Rectal smooth muscle tissue (tissue), 1 donor: Measurements from ENCODE around the gene CECR2.
A peak's percentile ranks its signal among the peaks of the same experiment; 100 is the strongest.

Experiments used
- H3K27ac ChIP-seq: one replicate; pipeline ENCODE4 v1.7.0; 2013; ENCODE audit warnings: low read depth, low read length, inconsistent platforms
- H3K27me3 ChIP-seq: one replicate; pipeline ENCODE4 v1.7.0; 2013; ENCODE audit warnings: low read length; ENCODE audit not compliant: control insufficient read depth, insufficient read depth
- H3K36me3 ChIP-seq: one replicate; pipeline ENCODE4 v1.7.0; 2013; ENCODE audit warnings: low read length; ENCODE audit not compliant: control insufficient read depth, insufficient read depth
- H3K4me1 ChIP-seq: one replicate; pipeline ENCODE4 v1.7.0; 2013; ENCODE audit warnings: low read length; ENCODE audit not compliant: control insufficient read depth, insufficient read depth
- H3K4me3 ChIP-seq: one replicate; pipeline ENCODE4 v1.7.0; 2013; ENCODE audit warnings: low read length
- H3K9ac ChIP-seq: one replicate; pipeline ENCODE4 v1.7.0; 2013; ENCODE audit warnings: low read length

Gene CECR2

DNA sequence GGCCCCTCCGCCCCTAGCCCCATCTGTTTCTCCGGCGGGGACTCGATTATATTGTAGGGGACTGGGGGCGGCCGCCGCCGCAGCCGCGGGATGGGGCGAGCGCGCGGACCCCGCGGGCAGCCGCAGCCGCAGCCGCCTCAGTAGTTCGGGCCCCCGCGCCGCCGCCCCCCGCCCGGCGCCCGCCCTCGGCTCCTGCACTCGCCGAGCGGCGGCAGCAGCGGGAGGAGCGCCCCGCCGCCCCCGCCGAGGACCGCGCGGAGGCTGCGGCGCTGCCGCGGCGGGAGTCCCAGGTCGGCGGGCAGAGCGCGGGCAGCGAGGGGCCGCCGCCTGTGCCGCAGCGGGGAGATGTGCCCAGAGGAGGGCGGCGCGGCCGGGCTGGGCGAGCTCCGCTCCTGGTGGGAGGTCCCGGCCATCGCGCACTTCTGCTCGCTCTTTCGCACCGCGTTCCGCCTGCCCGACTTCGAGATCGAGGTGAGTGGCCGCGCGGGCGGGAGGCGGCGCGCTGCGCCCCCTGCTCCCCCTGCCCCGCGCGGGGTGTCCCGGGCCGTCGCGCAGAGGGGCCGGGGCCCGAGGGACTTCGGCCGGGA lies at the start of gene CECR2:
CECR2 (plus strand) TSS at position 22 of the 587 bp plus-strand sequence; CDS start at position 346, 324 bp downstream.
- H3K4me1 ChIP-seq, result no peaks in the 10 kb centered on the region
- H3K36me3 ChIP-seq, result no peaks in the 10 kb centered on the region
- H3K9ac ChIP-seq, result no peak within 1 kb of the TSS
- H3K27ac ChIP-seq, result peak within 1 kb of the TSS; percentile 32
- peaks cover 14% of the 10 kb centered on the region for H3K27me3 ChIP-seq
- H3K4me3 ChIP-seq, result peak within 1 kb of the TSS; percentile 57

- Histone ChIP-seq H3K36me3 (no peaks in the 10 kb centered on the region), H3K27ac (no peak overlapping the region), H3K4me1 (no peaks in the 10 kb centered on the region), H3K27me3 (no peaks in the 10 kb centered on the region), H3K9ac (no peak overlapping the region), H3K4me3 (no peak overlapping the region)
Observed at GRCh38 chr22:17319546-17319945, 49.7 kb upstream of the CECR2 start.

GRCh38 chr22:17322511-17322910 lies 46.7 kb upstream of the CECR2 start:
- Histone ChIP-seq H3K4me3 (no peak overlapping the region), H3K27me3 (no peaks in the 10 kb centered on the region), H3K4me1 (no peaks in the 10 kb centered on the region), H3K36me3 (no peaks in the 10 kb centered on the region), H3K27ac (no peak overlapping the region), H3K9ac (no peak overlapping the region)

DNA sequence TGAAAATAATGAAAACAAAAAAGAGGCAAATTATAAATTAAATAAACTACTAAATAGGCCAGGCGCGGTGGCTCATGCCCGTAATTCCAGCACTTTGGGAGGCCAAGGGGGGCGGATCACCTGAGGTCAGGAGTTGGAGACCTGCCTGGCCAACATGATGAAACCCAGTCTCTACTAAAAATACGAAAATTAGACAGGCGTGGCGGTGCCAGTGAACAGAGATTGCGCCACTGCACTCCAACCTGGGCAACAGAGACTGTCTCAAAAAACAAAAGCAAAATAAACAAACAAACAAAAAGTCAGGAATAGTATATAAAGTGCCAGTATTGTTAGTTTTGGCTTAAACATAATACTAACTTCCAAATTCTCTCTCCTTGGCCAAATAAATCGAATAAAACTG lies 37.6 kb upstream of the CECR2 start:
- Histone ChIP-seq H3K4me3 (no peak overlapping the region), H3K27ac (no peak overlapping the region)

GRCh38 chr22:17332109-17332800 lies 37.0 kb upstream of the CECR2 start:
- Histone ChIP-seq H3K27ac (no peak overlapping the region), H3K36me3 (no peaks in the 10 kb centered on the region), H3K27me3 (no peaks in the 10 kb centered on the region), H3K4me1 (no peaks in the 10 kb centered on the region), H3K9ac (no peak overlapping the region), H3K4me3 (no peak overlapping the region)

More for the DNA sequence above, 37.6 kb upstream of the CECR2 start:
- no peaks in the 10 kb centered on the region for H3K4me1 ChIP-seq
- no peaks in the 10 kb centered on the region for H3K36me3 ChIP-seq
- H3K9ac ChIP-seq, result no peak overlapping the region
- H3K27me3 ChIP-seq, result no peaks in the 10 kb centered on the region

DNA sequence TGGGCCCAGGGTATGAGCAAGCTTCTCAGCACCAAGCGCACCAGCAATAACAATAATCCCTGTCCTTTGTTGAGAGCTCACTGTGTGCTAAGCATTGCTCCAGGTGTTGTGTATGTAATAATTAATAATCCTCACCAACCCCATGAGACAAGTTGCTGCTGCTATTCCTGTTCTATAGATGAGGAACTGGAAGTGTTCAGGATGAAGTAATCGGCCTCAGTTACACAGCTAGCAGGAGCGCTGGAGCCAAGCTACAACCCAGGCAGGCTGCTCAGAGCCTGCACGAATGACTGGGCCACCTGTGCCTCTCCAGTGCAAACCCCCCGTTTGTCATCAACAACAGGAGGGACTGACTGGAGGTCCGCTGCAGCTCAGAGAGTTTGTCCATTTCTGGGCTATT lies 35.2 kb upstream of the CECR2 start:
- Histone ChIP-seq H3K27ac (no peak overlapping the region), H3K9ac (no peak overlapping the region), H3K36me3 (no peaks in the 10 kb centered on the region), H3K4me3 (no peak overlapping the region), H3K27me3 (no peaks in the 10 kb centered on the region), H3K4me1 (no peaks in the 10 kb centered on the region)

- H3K27ac ChIP-seq, result no peak overlapping the region
- no peak overlapping the region for H3K4me3 ChIP-seq
- H3K4me1 ChIP-seq, result no peaks in the 10 kb centered on the region
- H3K9ac ChIP-seq, result no peak overlapping the region
- H3K36me3 ChIP-seq, result no peaks in the 10 kb centered on the region
- H3K27me3 ChIP-seq, result no peaks in the 10 kb centered on the region
Observed at GRCh38 chr22:17334983-17335382, 34.3 kb upstream of the CECR2 start.

- Histone ChIP-seq H3K36me3 (no peaks in the 10 kb centered on the region), H3K4me3 (no peak overlapping the region), H3K27me3 (no peaks in the 10 kb centered on the region), H3K27ac (no peak overlapping the region), H3K4me1 (no peaks in the 10 kb centered on the region), H3K9ac (no peak overlapping the region)
Observed at GRCh38 chr22:17336061-17336460, 33.2 kb upstream of the CECR2 start.

- H3K4me1 ChIP-seq, result no peaks in the 10 kb centered on the region
- no peaks in the 10 kb centered on the region for H3K36me3 ChIP-seq
- no peak overlapping the region for H3K4me3 ChIP-seq
- H3K27me3 ChIP-seq, result no peaks in the 10 kb centered on the region
- no peak overlapping the region for H3K9ac ChIP-seq
- no peak overlapping the region for H3K27ac ChIP-seq
Observed at GRCh38 chr22:17337639-17338038, 31.6 kb upstream of the CECR2 start.

GRCh38 chr22:17339095-17339693 lies 30.1 kb upstream of the CECR2 start:
- Histone ChIP-seq H3K27me3 (no peaks in the 10 kb centered on the region), H3K36me3 (no peaks in the 10 kb centered on the region), H3K4me3 (no peak overlapping the region), H3K4me1 (no peaks in the 10 kb centered on the region), H3K9ac (no peak overlapping the region), H3K27ac (no peak overlapping the region)

DNA sequence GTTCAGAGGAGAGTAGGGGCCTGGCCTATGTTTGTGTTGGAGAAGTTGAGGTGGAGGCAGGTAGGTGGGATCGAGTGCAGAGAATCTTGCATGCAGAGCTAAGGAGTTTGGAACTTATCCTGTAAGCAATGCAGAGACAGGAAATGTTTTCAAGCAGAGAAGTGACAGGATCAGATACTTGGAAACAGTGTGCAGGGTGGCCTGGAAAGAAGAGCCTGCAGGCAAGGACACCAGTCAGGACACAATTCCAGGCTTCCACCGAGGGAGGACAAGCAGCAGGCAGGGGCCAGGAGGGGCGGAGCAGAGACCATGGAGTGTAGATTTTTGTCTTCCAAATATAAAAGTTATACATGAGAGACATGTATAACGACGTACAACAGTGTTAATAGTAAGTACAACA lies 26.9 kb upstream of the CECR2 start:
- Histone ChIP-seq H3K36me3 (no peaks in the 10 kb centered on the region), H3K27me3 (no peaks in the 10 kb centered on the region)

DNA sequence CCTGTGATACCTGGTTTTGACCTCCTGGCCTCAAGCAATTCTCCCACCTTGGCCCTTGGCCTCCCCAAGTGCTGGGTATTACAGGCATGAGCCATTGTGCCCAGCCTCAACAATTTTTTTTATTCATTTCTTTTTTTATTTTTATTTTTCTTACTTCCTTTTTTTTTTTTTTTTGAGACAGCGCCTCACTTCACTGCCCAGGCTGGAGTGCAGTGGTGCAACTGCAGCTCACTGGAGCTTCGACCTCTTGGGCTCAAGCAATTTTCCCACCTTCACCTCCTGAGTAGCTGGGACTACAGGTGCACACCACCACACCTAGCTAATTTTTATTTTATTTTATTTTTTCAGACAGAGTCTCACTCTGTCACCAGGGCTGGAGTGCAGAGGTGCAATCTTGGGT lies 25.5 kb upstream of the CECR2 start:
- no peaks in the 10 kb centered on the region for H3K4me1 ChIP-seq
- no peak overlapping the region for H3K27ac ChIP-seq
- H3K9ac ChIP-seq, result no peak overlapping the region
- H3K4me3 ChIP-seq, result no peak overlapping the region
- H3K36me3 ChIP-seq, result no peaks in the 10 kb centered on the region
- H3K27me3 ChIP-seq, result no peaks in the 10 kb centered on the region

More for the DNA sequence above, 26.9 kb upstream of the CECR2 start:
- Histone ChIP-seq H3K4me1 (no peaks in the 10 kb centered on the region), H3K9ac (no peak overlapping the region), H3K27ac (no peak overlapping the region), H3K4me3 (no peak overlapping the region)

GRCh38 chr22:17346578-17346977 lies 22.7 kb upstream of the CECR2 start:
- no peak overlapping the region for H3K27ac ChIP-seq
- no peaks in the 10 kb centered on the region for H3K27me3 ChIP-seq
- H3K9ac ChIP-seq, result no peak overlapping the region
- no peaks in the 10 kb centered on the region for H3K36me3 ChIP-seq
- no peaks in the 10 kb centered on the region for H3K4me1 ChIP-seq
- no peak overlapping the region for H3K4me3 ChIP-seq
